Stimulated activated CD8-positive, alpha-beta memory T cell treated with anti-CD3 and anti-CD28 coated beads, Interleukin-4, amount 100 ng/mL, for 1 hour (primary cell): ENCODE measurements around the gene FRMPD1.

Source experiments
- DNase-seq, 2 donors: peaks; one replicate each; pipeline ENCODE4 v3.0.0-alpha.2; 2020; ENCODE audit warnings: low read depth in 2 of 2, low spot score in 1 of 2

FRMPD1 gene

DNA sequence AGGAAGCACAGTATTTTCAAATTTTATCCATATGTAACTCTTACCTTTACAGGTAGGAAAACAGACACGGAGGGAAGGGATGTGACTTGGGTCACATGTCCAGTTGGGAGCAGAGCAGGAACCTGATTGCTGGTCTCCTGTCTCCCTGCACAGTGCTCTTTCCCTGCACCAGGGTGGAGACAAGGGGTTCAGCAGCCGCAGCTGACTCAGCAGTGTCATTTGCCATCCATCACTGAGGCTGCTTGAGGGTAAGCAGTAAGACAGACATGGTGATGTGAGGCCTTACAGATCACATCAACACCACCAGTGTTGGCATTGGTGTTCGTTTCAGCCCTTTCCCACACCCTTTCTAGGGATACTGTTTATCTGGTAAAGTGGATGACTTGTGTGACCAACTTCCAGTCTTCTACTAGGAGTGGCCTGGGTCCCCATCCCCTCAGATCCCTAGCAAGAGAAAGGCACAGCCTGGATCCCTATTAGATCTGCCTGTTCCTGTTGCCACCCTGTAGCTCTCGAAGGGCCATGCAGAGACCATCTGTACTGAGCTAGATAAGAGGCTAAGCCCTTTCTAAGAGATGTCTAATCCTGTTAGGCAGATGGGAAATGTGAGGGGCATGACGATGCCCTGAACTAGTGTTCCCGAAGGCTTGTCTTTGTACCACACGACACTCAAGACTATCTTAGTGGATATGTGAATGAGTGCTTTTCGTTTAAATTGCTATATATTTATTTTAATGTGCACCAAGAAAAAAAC lies 29.1 kb downstream of the FRMPD1 start:
- DNase-seq, result no peak

DNA sequence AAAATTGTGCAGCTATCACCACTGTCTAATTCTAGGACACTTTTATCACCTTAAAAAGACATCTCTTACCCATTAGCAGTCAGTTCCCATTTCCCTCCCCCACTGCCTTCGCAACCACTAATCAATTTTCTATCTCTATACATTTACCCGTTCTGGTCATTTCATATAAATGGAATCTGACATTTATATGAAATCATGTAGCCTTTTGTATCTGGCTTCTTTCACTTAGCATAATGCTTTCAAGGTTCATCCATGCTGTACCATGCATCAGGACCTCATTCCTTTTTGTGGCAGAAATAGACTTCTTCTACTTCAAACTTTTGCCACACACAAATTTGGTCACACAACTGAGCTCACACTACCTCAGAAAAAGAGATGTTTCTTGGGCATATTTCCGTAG lies 32.2 kb downstream of the FRMPD1 start:
- no peak for DNase-seq

DNA sequence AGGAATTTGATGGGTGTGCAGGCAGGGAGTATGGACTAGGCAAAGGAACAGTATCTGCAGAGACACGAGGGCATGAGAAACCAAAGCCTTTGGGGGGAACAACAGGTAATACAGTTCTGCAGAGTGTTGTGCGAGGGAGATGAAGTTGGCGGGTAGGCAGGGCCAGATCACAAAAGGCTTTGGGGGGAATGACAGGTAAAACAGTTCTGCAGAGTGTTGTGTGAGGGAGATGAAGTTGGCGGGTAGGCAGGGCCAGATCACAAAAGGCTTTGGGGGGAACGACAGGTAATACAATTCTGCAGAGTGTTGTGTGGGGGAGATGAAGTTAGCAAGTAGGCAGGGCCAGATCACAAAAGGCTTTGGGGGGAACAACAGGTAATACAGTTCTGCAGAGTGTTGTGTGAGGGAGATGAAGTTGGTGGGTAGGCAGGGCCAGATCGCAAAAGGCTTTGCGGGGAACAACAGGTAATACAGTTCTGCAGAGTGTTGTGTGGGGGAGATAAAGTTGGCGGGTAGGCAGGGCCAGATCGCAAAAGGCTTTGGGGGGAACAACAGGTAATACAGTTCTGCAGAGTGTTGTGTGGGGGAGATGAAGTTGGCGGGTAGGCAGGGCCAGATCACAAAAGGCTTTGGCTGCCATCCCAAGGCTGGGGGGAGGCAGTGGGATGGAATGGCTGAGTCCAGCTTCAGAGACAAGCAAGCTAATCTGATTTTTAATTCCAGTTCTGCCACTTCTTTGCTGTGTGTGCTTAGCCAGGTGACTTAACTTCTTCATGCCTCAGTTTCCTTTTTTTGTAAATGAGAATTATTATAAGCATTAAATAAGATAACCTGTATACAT lies 33.0 kb downstream of the FRMPD1 start:
- DNase-seq, result no peak

DNA sequence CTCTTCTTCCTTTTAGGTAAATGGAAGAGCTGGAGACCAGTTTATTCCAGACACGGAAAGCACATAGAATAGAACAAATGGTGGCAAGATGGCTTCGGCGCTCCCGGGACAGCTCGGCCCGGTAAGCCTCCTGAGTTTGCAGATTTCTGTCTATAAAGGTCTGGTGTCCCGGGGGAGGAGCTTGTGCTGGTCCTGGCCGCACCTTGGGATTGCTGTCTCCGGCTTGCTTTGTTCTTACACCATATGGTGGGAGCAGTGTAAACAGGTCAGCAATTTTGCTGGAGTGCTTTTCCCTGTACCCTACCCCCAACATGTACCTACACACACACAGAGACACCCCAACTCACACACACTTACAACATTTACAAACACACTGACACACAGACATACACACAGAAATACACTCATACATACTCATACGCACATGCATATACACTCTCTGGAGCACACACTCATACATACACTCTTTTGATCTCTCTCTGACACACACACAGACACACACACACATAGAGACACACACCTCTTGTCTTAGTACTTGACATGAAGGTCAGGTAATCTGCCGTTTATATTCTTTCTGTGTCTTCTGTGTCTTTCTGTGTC lies 42.0 kb downstream of the FRMPD1 start:
- no peak for DNase-seq

DNA sequence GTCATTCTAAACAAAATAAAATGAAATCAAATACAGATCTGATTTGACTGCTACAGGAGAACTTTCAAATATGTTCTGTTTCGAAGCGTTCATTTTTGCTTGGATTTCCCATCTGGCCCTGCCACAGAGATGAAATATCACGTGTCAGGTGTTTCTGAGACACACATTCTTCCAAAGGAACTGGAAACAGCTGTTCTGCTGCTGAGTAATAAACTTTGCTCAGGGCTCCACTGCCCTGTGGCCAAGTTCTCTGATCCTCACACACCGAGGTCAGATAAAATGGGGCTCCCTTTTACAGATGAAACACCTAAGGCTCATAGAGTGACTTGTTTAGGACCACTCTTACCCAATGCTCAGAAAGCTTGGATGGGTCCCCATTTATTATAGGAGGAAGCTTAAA lies 42.5 kb downstream of the FRMPD1 start:
- no peak for DNase-seq

DNA sequence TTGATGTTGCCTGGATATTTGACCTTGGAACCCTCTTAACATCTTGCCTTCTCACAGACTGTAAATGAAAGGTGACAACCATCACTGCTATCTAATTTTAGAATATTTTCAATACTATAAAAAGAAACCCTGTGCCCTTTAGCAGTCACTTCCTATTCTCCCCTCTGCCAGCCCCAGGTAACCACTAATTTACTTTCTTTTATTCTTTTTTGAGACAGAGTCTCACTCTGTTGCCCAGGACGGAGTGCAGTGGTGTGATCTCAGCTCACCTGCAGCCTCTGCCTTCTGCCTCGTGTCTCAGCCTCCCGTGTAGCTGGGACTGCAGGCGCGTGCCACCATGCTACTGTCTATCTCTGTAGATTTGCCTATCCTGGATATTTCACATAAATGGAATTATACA lies 43.6 kb downstream of the FRMPD1 start:
- no peak for DNase-seq

DNA sequence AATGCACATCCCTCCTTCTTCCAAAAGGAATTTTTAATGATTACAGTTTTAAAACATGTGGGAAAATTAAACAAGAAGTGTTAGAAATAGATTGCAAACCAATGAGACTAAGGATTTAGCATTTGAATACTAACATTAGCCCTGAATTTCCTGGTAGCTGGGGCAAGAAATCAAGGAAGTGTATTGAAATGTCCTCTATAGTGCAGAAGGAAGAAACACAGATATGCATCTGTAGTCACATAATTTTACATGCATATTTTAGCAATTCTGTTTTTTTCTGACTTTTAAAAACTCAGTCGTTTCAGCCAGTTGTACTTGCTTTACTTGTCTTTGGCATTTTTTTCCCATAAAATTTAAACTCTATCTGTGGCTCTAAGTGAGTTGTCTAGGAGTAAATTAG lies 45.8 kb downstream of the FRMPD1 start:
- DNase-seq, result no peak

DNA sequence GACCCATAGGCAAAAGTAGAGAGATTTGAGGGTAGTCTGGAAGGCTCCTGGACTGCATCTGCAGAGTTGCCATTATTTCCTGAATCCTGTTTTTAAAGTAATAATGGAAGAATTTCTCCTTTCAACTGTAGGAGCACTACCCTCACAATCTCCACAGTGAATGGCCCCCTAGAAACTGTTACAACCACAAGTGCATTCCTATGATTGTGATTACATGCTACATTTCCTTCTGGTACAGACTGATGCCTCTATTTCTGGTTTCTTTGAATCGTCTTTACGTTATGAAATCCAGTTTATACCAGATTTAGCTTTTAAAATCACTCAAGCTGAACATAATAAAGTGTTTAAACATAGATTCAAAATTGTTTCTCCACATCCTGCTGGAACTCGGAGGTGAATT lies 49.4 kb downstream of the FRMPD1 start:
- DNase-seq, result no peak

DNA sequence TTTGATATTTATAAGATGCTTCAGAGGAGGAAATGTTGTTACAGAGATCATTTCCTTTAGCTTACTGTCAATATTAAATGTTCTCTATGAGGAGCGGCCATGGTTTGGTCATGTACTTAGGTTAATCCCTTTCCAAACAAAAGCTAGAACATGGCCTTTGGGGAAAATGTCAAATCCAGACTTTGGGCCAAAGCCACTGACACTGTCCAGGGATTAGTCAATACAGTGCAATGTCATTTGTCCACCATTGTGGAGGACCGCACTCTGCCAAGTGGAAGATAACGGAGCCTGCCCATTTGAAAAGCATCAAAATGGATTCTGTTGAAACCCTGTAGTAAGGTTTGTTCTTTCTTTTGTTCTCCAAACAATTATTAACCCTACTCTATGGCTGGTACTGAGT lies 50.1 kb downstream of the FRMPD1 start:
- no peak for DNase-seq

DNA sequence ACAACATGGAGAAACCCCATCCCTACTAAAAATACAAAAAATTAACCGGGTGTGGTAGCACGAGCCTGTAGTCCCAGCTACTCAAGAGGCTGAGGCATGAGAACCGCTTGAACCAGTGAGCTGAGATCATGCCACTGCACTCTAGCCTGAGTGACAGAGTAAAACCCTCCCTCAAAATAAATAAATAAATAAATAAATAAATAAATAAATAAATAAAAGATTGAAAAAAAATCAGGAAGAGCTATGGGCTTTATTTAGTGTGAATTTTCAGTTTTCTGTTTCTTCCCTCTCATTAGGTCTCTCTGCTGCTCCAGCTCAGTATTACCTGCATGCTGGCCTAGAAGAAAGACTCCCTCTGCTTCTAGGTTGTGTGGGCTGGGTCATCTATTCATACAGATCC lies 55.0 kb downstream of the FRMPD1 start:
- no peak for DNase-seq

DNA sequence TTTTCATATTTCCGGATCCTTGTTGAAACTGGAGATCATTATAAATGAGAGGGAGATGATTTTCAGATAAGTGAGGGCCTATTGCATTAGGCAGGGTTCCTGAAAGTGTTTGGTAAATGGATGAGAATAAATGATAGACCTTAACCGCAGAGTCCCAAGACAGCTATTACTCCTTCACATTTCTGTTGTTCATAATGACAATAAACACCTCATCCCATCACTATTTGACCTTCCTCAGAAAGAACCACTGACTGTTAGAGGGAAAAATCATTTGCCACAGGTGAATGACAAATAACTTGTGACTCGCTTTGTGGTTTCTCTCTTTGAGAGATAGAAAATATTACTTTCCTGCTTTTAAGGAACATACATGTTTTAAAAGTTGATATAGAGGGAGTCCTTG lies 55.5 kb downstream of the FRMPD1 start:
- DNase-seq, result no peak

DNA sequence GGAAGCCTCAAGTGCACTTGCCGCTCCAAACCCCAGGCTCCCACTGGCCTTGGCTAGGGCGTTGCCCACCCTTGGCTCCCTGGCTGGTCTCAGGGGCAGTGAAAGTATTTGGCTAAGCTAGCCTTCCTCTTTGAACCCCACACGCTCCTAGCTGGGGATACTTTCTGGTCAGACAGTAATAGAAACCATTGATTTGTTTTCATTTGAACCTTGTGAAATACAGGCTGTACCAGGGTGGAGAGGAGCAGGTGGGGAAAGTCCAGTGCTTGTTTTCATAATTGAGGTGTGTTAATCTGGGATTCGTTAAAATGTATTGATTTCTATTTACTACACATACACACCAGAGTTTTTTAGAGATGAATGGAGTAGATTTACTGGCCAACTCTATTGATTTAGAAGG lies 57.0 kb downstream of the FRMPD1 start:
- no peak for DNase-seq

DNA sequence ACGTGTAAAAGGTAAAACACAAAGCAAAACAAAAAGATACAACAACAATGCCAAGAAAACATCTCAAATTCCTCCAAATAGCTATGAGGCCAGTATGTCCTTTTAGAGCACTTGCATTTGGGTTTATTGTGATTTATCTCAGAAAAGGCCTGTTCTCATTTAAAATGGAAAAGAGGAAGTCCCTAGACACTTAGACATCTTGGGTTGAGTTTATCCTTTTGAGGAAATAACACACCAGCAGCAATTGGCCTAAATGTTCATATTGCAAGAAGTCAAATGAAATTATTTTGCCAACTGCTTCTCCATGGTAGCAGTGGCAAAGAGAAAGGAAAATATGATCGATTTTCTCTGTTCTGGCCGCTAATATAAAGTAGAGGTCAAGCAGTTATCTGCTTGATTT lies 59.3 kb downstream of the FRMPD1 start:
- DNase-seq, result no peak

DNA sequence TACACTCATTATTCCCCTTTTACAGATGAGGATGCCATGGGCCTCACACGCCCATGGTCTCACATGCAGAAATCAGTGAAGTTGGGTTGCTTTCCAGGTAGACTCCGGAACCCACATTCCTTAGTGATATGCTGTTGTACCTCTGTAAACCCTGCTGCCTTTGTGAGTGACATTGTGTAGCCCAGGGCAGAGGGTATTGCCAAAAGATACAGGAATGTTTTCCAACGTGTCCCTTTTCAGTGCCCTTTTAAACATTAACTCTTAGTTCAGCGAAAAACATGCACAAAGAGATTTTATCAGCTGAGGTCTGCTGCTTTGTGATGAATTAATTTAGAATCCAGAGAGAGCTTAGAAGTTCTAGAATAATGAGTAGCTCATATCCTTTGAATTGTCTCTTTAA lies 64.5 kb downstream of the FRMPD1 start:
- DNase-seq, result no peak

DNA sequence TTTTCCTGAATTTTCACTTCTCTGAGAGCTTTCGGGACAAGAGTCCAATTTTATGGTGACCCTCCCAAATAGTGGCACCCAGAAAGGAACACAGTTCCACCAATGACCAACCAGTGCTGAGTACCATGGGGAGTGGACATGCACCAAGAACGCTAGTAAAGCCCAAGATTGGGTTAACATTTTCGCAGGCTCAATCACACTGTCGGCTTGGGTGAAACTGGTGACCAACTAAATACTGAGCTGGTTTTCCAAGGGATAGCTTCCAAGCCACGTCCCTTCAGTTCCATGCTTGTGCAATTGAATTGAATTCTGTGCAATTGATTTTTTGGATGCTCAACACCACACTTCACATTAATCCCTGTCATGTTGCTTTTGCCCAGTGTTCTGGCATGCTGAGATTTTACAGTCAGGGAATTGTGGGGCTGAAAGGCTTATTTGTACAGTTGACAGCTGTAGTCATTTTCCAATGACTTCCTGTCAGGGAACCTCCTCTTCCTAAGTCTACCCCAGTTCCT lies 65.3 kb downstream of the FRMPD1 start:
- no peak for DNase-seq

DNA sequence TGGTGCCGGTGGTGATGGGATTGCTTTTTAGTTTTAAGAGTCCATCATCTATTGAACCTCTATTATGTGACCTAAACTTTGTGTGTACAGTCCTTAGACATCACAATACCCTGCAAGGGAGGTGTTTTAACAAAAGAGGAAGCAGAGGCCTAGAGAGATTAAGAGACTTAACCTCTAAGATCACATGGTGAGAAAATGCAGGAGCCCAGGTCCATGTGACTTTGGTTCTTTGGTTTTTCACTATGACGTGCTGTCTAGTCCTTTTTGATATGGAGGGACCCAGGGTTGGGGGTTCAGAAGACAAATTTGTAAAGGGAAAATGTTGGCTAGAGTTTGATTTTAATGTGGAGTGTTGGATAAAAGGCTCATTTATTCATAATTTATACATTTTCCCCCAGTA lies 68.8 kb downstream of the FRMPD1 start:
- no peak for DNase-seq

DNA sequence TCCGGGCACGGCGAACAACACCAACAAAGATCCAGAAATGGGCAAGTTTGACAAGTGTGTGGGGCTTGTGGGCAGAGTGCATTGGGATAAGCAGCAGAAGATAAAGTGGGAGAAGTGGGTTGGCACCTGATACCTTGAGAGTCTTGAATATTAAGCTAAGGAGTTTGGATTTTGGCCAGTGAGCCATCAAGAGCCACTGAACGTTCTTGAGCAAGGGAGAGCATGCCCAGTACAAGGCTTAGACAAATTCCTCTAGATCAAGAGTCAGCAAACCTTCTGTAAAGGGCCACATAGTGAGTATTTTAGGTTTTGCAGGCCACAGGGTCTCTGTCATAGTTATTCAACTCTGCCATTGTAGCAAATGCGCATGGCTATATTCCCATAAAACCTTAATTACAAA lies 76.3 kb downstream of the FRMPD1 start:
- DNase-seq, result no peak

DNA sequence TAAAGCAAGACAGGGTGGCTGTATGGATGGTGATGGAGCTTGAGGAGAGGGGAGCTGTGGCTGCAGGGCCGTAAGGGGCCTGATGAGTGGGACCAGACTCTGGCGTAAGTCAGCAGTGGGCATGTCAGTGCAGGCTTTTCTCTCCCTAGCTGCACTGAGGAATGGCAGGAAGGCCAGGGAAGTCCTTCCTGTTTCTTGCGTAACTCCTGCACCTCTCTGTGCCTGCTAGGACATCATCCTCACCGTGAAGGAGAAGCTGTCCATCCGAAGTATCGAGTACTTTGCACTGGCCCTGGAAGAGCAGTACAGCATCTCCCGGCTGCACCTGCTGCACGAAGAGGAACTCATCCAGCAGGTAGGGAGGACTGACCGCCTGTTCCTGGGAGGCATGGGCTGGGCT lies 78.7 kb downstream of the FRMPD1 start:
- DNase-seq, result no peak

DNA sequence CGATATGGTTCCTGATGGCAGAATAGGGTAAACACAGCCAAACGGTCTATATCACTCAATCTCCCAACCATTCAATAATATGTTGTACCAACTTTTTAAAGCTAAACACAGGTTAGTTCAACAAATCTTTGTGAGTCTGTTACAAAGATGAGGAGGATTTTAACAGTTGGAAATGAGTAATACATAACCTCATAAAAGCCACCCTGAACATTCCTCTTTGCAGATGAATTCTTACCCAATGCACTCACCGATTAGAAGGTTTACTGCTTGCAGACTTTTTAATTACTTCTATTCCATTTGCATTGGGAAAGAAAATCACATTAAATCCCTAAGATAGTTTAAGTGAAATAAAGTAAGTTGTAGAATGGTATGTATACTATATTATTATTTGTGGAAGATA lies 79.5 kb downstream of the FRMPD1 start:
- no peak for DNase-seq

DNA sequence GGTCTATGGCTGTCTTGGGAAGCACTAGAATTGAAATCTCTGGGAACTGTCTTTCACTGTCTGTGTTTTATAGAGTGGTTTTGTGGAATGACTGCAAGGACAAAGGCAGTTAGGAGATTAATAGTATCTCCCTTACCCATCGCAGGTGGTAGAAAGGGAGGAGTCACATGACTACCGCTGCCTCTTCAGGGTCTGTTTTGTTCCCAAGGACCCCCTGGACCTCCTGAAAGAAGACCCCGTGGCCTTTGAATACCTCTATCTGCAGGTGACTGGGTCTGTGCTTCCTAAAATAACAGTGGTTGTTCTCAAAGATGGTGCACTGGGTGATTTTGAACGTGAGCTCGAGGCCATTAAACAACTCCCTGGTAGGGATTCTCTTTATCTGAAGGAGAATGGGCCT lies 80.1 kb downstream of the FRMPD1 start:
- DNase-seq, result no peak

DNA sequence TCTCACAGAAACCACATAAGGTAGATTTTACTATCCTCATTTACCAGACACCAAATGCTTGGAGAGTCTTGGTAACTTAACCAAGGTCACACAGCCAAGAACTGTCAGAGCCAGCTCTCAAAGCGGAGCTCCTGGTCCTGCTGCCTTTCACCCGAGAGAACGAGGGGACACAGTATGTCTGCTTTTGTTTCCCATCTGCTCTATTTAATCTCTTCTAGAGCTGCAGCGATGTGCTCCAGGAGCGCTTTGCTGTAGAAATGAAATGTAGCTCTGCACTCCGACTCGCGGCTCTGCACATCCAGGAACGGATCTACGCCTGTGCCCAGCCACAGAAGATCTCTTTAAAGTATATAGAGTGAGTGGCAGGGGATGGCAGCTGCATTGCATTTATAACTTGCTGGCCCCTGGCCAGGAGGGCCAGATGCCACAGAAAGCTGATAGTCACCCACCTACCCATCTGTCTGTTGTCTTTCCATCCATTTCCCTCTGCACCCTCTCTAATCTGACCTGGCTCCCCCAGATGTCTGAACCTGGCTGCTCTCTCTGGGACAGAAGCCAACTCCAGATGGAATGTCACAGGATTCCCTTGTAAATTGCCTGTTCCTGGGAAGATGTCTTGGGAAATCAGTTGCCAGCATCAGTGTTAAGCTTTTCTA lies 81.5 kb downstream of the FRMPD1 start:
- DNase-seq, result no peak

DNA sequence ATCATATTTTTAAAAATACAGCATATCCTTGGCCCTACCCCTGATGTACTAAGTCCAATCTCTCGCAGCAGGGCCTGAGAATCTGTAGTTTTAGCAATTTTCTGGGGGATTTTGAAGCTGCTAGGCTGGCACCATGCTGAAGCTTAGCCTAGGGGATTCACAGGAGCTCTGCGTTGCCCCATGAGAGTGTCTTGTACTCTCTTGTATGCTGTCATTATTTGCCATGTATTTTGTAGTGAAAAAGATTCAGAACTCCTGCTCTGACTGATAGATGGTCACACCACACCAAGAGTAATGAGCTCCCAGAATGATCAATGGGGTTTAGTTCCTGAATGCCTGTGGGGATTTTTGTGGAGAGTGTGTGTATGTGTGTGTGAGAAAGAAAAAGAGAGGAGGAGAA lies 82.2 kb downstream of the FRMPD1 start:
- no peak for DNase-seq
